Mucosa of descending colon (tissue), 3 donors: ENCODE data around the gene ZDHHC17. TPM values are rescaled to one million over a fixed set of nuclear protein-coding genes. Genes with fewer than 3 reads are reported as not detected.
"Not testable (repeated sequence)": the region's sequence is repeated elsewhere in the genome, so short reads cannot be mapped to it uniquely, and the experiment has no call there.

Experiments
- ATAC-seq: fragments of 200-7000 bp; cut with Tn5 transposase; one replicate; pipeline ENCODE4 v1.9.1; 2020; ENCODE audit warnings: mild to moderate bottlenecking, moderate library complexity
- DNase-seq, 3 donors: peaks; one replicate each; pipeline ENCODE4 v3.0.0-alpha.2; 2020
- H3K36me3 ChIP-seq: fragments of 200-600 bp; one replicate; pipeline ENCODE4 v1.8.0; 2021; ENCODE audit warnings: low read depth, mild to moderate bottlenecking
- H3K4me1 ChIP-seq: fragments of 200-600 bp; one replicate; pipeline ENCODE4 v1.8.0; 2021; ENCODE audit warnings: low read depth, mild to moderate bottlenecking
- H3K4me3 ChIP-seq: fragments of 200-600 bp; one replicate; pipeline ENCODE4 v1.8.0; 2021; ENCODE audit warnings: mild to moderate bottlenecking
- H3K9me3 ChIP-seq: fragments of 200-600 bp; one replicate; pipeline ENCODE4 v1.8.0; 2021; ENCODE audit warnings: mild to moderate bottlenecking
- intact Hi-C, 2 donors: fragments of 100-400 bp; cut with DNase I in 1 of 2; cut with micrococcal nuclease in 1 of 2; formaldehyde crosslinking; loops; one replicate each; pipeline versions ENCODE4 v1.11.0 to v1.11.1; 2022; cut with DNase I, micrococcal nuclease
- total RNA-seq, 3 donors: library from RNA; stranded (reverse); fragmentation: NEBNext Ultra II Directional in 2 of 3; extraction: Animal tissue kit (Norgen Biotek cat#: 25700) in 2 of 3; gene quantifications; one replicate each; pipeline versions ENCODE4 v1.2.1 to v1.2.4, GENCODE V29; 2021 to 2023
- TF ChIP-seq, protein P1 (sequence below): fragments of 200-600 bp; IDR thresholded peaks from one replicate; pipeline ENCODE4 v1.8.0; 2022; ENCODE audit warnings: antibody characterized with exemption, mild to moderate bottlenecking
- donor health status: DM: no; HTN: no; CAD: no; lungs with moderate emphysema.
- donor health status: DM: no; HTN: no; CAD: no.
- donor health status: DM: no; HTN: yes; CAD: no.

The ZDHHC17 gene
- total RNA-seq, 3 donors from 2014 or later: 17.4 to 39.0 (median 25.7) TPM

GRCh38 chr12:76719171-76720041 is 44.5 kb upstream of the ZDHHC17 start:
- H3K4me3 ChIP-seq: no peak overlapping the region
- ATAC-seq: no peak
- no peaks in the 10 kb centered on the region for H3K9me3 ChIP-seq
- DNase-seq: no peak
- TF ChIP-seq, protein P1, sequence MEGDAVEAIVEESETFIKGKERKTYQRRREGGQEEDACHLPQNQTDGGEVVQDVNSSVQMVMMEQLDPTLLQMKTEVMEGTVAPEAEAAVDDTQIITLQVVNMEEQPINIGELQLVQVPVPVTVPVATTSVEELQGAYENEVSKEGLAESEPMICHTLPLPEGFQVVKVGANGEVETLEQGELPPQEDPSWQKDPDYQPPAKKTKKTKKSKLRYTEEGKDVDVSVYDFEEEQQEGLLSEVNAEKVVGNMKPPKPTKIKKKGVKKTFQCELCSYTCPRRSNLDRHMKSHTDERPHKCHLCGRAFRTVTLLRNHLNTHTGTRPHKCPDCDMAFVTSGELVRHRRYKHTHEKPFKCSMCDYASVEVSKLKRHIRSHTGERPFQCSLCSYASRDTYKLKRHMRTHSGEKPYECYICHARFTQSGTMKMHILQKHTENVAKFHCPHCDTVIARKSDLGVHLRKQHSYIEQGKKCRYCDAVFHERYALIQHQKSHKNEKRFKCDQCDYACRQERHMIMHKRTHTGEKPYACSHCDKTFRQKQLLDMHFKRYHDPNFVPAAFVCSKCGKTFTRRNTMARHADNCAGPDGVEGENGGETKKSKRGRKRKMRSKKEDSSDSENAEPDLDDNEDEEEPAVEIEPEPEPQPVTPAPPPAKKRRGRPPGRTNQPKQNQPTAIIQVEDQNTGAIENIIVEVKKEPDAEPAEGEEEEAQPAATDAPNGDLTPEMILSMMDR: no peak
- H3K4me1 ChIP-seq: no peaks in the 10 kb centered on the region
- intact Hi-C loops: no loop called here
- H3K36me3 ChIP-seq: no peaks in the 10 kb centered on the region

- ATAC-seq (no peak), DNase-seq (no peak)
- Histone ChIP-seq H3K4me1 (no peaks in the 10 kb centered on the region), H3K36me3 (no peaks in the 10 kb centered on the region), H3K4me3 (no peak overlapping the region), H3K9me3 (no peaks in the 10 kb centered on the region)
- TF ChIP-seq, protein P1: no peak
- intact Hi-C loops: no loop called here
Measured at GRCh38 chr12:76720068-76720467, 43.8 kb upstream of the ZDHHC17 start.

- ATAC-seq (no peak), DNase-seq (no peak)
- Histone ChIP-seq H3K4me3 (no peak overlapping the region), H3K9me3 (no peaks in the 10 kb centered on the region), H3K4me1 (no peaks in the 10 kb centered on the region), H3K36me3 (no peaks in the 10 kb centered on the region)
- TF ChIP-seq, protein P1: no peak
- intact Hi-C loops: no loop called here
Measured at GRCh38 chr12:76726626-76727025, 37.3 kb upstream of the ZDHHC17 start.

DNA sequence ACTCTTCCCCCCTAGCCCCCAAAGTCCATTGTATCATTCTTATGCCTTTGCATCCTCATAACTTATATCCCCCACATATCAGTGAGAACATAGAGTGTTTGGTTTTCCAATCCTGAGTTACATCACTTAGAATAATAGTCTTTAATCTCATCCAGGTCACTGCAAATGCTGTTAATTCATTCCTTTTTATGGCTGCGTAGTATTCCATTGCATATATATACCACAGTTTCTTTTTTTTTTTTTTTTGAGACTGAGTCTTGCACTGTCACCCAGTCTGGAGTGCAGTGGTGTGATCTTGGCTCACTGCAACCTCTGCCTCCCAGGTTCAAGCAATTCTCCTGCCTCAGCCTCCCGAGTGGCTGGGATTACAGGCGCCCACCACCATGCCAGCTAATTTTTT is 31.7 kb upstream of the ZDHHC17 start:
- H3K4me1 ChIP-seq, ATAC-seq, H3K4me3 ChIP-seq, DNase-seq, intact Hi-C loops, H3K9me3 ChIP-seq, H3K36me3 ChIP-seq: not testable (repeated sequence)

GRCh38 chr12:76737689-76738088 is 26.2 kb upstream of the ZDHHC17 start:
- H3K4me1 ChIP-seq, intact Hi-C loops, ATAC-seq, H3K4me3 ChIP-seq, H3K36me3 ChIP-seq, H3K9me3 ChIP-seq, DNase-seq: not testable (repeated sequence)

DNA sequence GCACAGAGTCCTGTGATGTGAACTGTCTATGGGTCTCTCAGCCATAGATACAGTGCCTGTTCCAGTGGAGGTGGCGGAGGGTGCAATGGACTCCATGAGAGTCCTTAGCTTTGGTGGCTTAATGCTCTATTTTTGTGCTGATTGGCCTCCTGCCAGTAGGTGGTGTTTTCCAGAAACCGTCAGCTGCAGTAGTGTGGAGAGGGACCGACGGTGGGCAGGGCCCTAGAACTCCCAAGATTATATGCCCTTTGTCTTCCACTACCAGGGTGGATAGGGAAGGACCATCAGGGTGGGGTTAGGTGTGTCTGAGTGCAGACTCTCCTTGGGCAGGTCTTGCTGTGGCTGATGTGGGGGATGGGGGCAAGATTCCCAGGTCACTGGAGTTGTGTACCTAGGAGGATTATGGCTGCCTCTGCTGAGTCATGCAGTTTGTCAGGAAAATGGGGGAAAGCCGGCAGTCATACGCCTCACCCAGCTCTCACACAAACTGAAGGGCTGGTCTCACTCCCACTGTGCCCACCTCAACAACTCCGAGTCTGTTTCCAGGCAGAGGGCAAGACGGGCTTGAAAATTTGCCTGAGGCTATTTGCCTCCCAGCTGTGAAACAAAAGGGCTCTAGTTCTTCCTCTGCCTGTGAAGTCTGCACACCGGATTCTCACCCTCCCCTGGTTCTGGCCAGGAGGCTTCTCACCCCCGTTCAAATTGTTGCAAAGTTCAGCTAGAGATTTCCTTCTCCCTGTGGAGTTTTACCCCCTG is 24.9 kb upstream of the ZDHHC17 start:
- no peaks in the 10 kb centered on the region for H3K4me1 ChIP-seq
- intact Hi-C loops: no loop called here
- DNase-seq: peak in 1 of 3 donors; percentile 14
- no peaks in the 10 kb centered on the region for H3K36me3 ChIP-seq
- peaks cover 2% of the 10 kb centered on the region for H3K9me3 ChIP-seq
- no peak for ATAC-seq
- no peak overlapping the region for H3K4me3 ChIP-seq
- TF ChIP-seq, protein P1: no peak
